ENCODE results near the gene ATAD3C.
"Not testable (repeated sequence)": the region's sequence is repeated elsewhere in the genome, so short reads cannot be mapped to it uniquely, and the experiment has no call there.

ATAD3C gene

DNA sequence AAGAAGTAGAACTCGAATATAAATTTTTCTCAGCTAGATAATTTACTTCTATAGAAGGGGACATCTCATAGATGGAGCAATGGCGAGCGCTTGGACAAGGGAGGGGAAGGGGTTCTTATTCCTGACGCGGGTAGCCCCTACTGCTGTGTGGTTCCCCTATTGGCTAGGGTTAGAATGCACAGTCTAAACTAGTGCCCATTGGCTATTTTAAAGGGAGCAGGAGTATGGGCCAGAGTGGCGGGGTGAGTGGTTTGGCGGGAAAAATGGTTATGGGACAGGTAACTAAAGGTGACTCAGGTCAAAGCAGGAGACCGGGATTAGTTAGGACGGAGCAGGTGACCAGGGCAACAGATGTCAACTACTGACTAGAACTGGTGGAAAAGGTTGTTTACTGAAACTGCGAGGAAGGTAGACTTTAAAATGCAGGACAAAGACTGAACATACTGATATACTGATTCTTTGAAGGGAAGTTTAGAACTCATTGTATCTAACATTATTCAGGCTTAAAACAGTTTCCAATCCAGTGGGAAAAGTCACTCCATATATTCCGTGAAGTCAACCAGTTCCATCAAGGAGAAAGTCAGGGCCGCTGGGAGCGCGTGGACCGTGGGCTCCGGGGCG lies 61.5 kb downstream of the ATAD3C start:
- DNase-seq (ENCODE audit: low read depth in 2 of 2) = peak; percentile 7 to 12
- H3K4me3 ChIP-seq (replicated peaks in 1 of 2; ENCODE audit: low read depth in 2 of 2, low read length in 2 of 2) = peak overlapping the region; percentile 91 to 93
- TF ChIP-seq, protein P1, sequence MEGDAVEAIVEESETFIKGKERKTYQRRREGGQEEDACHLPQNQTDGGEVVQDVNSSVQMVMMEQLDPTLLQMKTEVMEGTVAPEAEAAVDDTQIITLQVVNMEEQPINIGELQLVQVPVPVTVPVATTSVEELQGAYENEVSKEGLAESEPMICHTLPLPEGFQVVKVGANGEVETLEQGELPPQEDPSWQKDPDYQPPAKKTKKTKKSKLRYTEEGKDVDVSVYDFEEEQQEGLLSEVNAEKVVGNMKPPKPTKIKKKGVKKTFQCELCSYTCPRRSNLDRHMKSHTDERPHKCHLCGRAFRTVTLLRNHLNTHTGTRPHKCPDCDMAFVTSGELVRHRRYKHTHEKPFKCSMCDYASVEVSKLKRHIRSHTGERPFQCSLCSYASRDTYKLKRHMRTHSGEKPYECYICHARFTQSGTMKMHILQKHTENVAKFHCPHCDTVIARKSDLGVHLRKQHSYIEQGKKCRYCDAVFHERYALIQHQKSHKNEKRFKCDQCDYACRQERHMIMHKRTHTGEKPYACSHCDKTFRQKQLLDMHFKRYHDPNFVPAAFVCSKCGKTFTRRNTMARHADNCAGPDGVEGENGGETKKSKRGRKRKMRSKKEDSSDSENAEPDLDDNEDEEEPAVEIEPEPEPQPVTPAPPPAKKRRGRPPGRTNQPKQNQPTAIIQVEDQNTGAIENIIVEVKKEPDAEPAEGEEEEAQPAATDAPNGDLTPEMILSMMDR (IDR thresholded peaks at IDR 0.05; ENCODE audit: low read depth, low read length) = no peak

DNA sequence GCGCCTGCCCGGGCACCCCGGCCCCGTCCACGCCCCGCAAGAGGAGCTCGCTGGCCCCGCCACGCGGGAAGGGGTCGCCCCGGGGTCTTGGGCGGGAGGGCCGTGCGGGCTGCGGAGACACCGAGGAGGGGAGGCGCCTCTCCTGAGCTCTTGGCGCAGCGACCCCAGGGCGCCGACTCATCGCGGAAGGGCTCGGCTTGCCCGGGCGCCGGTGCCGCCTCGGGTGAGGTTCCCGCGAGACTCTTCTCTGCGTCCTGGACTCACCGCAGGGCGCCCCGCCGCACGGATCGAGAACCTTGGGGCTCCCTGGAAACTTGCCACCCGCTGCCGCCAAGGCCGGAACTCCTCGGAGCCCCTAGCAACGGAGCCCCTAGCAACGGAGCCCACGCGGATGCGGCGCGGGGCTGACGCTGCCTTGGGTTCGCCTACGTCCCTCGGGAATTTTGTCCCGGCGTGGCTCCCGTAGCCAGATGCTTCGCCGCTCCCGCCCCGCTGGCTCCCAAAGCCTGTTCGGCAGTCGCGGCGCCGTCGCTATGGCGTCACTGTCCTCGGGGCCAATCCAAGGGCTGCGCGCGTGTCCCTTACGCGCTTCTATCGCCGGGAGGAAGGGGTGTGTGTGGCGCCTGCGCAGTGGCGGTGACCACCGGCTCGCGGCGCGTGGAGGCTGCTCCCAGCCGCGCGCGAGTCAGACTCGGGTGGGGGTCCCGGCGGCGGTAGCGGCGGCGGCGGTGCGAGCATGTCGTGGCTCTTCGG lies 62.2 kb downstream of the ATAD3C start, which contains the start of gene ATAD3A:
ATAD3A (plus strand) TSS at position 630 of the 753 bp plus-strand sequence; CDS start at position 737, 107 bp downstream.
- H3K4me3 ChIP-seq (replicated peaks in 1 of 2; ENCODE audit: low read depth in 2 of 2, low read length in 2 of 2) = peak within 1 kb of the TSS; percentile 91 to 93
- peak; percentile 99 for DNase-seq (ENCODE audit: low read depth in 2 of 2)
- TF ChIP-seq, protein P1 (IDR thresholded peaks at IDR 0.05; ENCODE audit: low read depth, low read length) = no peak

DNA sequence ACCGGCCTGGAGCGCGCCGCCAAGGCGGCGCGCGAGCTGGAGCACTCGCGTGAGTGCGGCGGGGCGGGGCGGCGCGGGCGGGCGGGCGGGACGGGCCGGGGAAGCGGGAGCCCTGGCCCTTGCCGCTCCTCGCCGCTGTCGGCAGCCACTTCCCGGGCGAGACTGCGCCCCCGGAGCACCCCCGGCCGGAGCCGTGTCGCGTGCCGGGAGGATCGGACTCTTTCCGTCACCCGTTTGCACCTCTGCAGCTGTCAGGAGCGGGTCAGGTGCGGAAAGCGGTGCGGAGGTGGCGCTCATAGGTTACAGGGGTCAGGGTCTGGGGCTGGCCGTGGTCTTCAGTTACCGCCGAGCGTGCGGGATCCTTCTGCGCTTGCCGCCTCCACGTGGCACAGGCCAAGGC lies 62.9 kb downstream of the ATAD3C start:
- peak overlapping the region; percentile 60 to 91 for H3K4me3 ChIP-seq (replicated peaks in 1 of 2; ENCODE audit: low read depth in 2 of 2, low read length in 2 of 2)
- DNase-seq (ENCODE audit: low read depth in 2 of 2) = not testable (repeated sequence)

DNA sequence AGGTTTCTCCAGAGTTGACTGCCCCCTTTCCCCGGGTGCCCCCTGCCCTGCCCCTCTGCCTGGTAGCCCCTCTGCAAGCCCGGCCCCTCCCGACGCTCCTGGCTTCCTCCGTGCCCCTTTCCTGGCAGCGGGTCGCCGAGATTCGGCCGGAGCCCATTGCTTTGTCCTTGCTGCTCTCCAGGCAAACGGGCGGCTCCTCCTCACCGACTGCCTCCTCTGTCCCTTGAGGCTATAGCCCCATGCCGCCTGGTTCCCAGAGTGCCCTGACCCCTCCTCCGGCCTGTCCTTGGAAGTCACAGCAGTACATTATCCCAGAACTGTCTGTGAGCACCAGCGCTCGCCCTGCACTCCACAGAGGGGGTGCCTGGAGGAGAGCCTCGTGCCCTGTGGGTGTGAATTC lies 64.2 kb downstream of the ATAD3C start:
- H3K4me3 ChIP-seq (replicated peaks in 1 of 2; ENCODE audit: low read depth in 2 of 2, low read length in 2 of 2) = peak overlapping the region in 1 of 2 donors; percentile 14

DNA sequence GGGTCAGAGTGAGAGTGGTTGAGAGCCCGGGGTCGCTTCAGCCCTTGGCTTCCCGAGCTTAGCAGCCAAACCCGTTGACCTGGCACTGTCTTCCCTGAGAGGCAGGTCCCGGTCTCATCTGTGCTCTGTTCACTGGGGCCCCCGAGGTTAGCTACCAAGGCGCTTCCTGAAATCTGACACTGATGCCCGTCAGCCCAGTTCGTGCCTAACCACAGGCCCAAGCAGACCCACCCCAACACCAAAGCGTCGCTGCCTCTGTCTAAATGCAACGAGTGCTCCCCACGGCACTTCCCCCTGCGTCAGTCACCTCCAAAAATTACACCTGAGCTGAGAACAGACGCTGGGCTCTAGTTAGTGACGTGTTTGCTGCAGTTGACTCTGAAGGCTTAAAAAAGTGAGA lies 64.9 kb downstream of the ATAD3C start:
- not testable (repeated sequence) for H3K4me3 ChIP-seq (replicated peaks in 1 of 2; ENCODE audit: low read depth in 2 of 2, low read length in 2 of 2); DNase-seq (ENCODE audit: low read depth in 2 of 2)

More for the DNA sequence above, 64.2 kb downstream of the ATAD3C start:
- not testable (repeated sequence) for DNase-seq (ENCODE audit: low read depth in 2 of 2)

DNA sequence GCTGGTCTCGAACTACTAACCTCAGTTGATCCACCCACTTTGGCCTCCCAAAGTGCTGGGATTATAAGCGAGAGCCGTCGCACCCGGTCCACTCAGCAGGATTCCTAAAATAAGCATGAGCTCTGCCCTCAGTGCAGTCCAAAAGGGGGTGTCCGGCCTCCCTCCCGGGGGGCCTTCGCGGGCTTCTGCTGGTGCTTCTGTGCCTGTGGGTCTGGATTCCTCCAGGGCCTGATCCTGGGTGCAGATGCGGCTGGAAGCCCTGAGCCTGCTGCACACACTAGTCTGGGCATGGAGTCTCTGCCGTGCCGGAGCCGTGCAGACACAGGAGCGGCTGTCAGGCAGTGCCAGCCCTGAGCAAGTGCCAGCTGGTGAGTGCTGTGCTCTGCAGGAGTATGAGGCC lies 67.4 kb downstream of the ATAD3C start:
- not testable (repeated sequence) for H3K4me3 ChIP-seq (replicated peaks in 1 of 2; ENCODE audit: low read depth in 2 of 2, low read length in 2 of 2); DNase-seq (ENCODE audit: low read depth in 2 of 2)

DNA sequence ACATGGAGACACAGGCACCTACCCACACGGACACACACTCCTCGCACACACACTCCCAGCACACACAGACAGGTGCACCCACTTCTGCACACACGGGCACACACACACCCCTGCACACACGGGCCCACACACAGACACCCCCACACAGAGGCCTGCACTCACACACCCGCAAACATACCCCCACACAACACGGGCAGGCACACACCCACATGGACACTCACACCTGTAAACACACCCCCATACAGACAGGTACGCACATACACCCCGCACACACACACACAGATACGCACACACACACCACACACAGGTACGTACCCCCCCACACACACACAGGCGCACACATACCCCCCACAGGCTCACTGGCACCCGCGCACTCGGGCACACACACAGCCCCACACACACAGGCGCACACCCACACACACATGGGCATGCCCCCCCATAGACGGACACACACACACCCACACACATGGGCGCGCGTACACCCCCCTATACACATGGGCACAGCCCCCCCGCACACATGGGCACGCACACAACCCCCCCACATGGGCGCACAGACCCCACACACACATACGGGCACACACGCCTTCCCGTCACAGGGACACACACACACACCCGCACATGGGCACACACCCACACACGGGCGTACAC lies 68.6 kb downstream of the ATAD3C start:
- TF ChIP-seq, protein P1 (IDR thresholded peaks at IDR 0.05; ENCODE audit: low read depth, low read length) = no peak
- no peak for DNase-seq (ENCODE audit: low read depth in 2 of 2)
- H3K4me3 ChIP-seq (replicated peaks in 1 of 2; ENCODE audit: low read depth in 2 of 2, low read length in 2 of 2) = no peak overlapping the region

DNA sequence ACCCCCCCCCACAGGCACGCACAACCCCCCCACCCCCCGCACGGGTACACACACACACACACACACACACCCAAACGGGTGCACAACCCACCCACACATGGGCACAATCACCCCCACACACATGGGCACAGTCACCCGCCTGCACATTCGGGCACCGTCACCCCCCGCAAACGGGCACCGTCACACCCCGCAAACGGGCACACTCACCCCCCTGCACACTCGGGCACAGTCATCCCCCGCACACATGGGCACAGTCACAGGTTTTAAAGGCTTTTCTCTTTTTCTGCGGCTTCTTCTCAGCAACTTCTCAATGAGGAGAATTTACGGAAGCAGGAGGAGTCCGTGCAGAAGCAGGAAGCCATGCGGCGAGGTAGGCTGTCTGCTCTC lies 69.1 kb downstream of the ATAD3C start:
- not testable (repeated sequence) for H3K4me3 ChIP-seq (replicated peaks in 1 of 2; ENCODE audit: low read depth in 2 of 2, low read length in 2 of 2); DNase-seq (ENCODE audit: low read depth in 2 of 2)
